Stimulated activated CD8-positive, alpha-beta memory T cell treated with anti-CD3 and anti-CD28 coated beads, Interleukin-15, amount 100 ng/mL, for 24 hours (primary cell): ENCODE measurements around the gene NET1.

Experiments used
- DNase-seq: peaks from one replicate; pipeline ENCODE4 v3.0.0-alpha.2; 2020; ENCODE audit warnings: low read depth

The NET1 gene

GRCh38 chr10:5482016-5482415 lies 69.7 kb downstream of the NET1 start:
- DNase-seq = no peak

- no peak for DNase-seq
Observed at GRCh38 chr10:5484205-5484604, 71.8 kb downstream of the NET1 start.

- no peak for DNase-seq
Observed at GRCh38 chr10:5485290-5485689, 72.9 kb downstream of the NET1 start.

- no peak for DNase-seq
Observed at GRCh38 chr10:5485948-5486852, 73.8 kb downstream of the NET1 start.

- DNase-seq = no peak
Observed at GRCh38 chr10:5486853-5487235, 74.5 kb downstream of the NET1 start.

GRCh38 chr10:5488272-5489161 lies 76.2 kb downstream of the NET1 start:
- DNase-seq = no peak

GRCh38 chr10:5490032-5490431 lies 77.7 kb downstream of the NET1 start:
- DNase-seq = no peak

GRCh38 chr10:5490698-5491464 lies 78.5 kb downstream of the NET1 start:
- no peak for DNase-seq

GRCh38 chr10:5491477-5491876 lies 79.1 kb downstream of the NET1 start:
- DNase-seq = no peak

- DNase-seq = no peak
Observed at GRCh38 chr10:5492322-5492855, 80.0 kb downstream of the NET1 start.

- DNase-seq = no peak
Observed at GRCh38 chr10:5492929-5493576, 80.7 kb downstream of the NET1 start.

GRCh38 chr10:5493691-5494090 lies 81.3 kb downstream of the NET1 start:
- DNase-seq = no peak

GRCh38 chr10:5494611-5495010 lies 82.3 kb downstream of the NET1 start:
- DNase-seq = no peak

GRCh38 chr10:5496261-5497250 lies 84.2 kb downstream of the NET1 start:
- DNase-seq = no peak

- DNase-seq = no peak
Observed at GRCh38 chr10:5497289-5497688, 84.9 kb downstream of the NET1 start.

GRCh38 chr10:5497948-5498730 lies 85.8 kb downstream of the NET1 start:
- no peak for DNase-seq

- no peak for DNase-seq
Observed at GRCh38 chr10:5498791-5499492, 86.6 kb downstream of the NET1 start.

GRCh38 chr10:5499493-5500140 lies 87.3 kb downstream of the NET1 start, which contains the start of gene CALML5:
Gene CALML5, minus strand, starts transcription at chr10:5499570. Its CDS starts 132 bp downstream, at chr10:5499438.
- no peak for DNase-seq
